K562 (cell line): ENCODE results near the gene SLC35E1. TPM values are rescaled to one million over a fixed set of nuclear protein-coding genes. Genes with fewer than 3 reads are reported as not detected.
A peak's percentile ranks its signal among the peaks of the same experiment; 100 is the strongest.

Experiments
- BCLAF1 ChIP-seq, 2 experiments: fragments of 450-650 bp in 1 of 2; IDR thresholded peaks; 2 replicates each; pipeline ENCODE4 v1.6.1; 2011 to 2017; ENCODE audit warnings: low read depth in 2 of 2, antibody characterized with exemption in 1 of 2, borderline replicate concordance in 1 of 2, low read length in 1 of 2, mild to moderate bottlenecking in 1 of 2, mixed read lengths in 1 of 2; ENCODE audit not compliant: control insufficient read depth in 1 of 2
- CBFA2T2 ChIP-seq: fragments of 450-650 bp; conservative IDR thresholded peaks from 2 replicates; pipeline ENCODE4 v1.6.1; 2017; ENCODE audit warnings: mild to moderate bottlenecking
- CREBBP ChIP-seq: IDR thresholded peaks from one replicate; pipeline ENCODE4 v1.6.1; 2012; ENCODE audit warnings: low read depth, mild to moderate bottlenecking, control low read depth, inconsistent platforms, low read length
- CTCF ChIP-seq, 3 experiments: IDR thresholded peaks in 2 of 3; conservative IDR thresholded peaks in 1 of 3; 2 replicates each; pipeline ENCODE4 v1.5.1; 2011 to 2012; ENCODE audit warnings: low read length in 3 of 3, mild to moderate bottlenecking in 3 of 3, control low read depth in 2 of 3, improper control_type of control experiment in 1 of 3, inconsistent platforms in 1 of 3, low read depth in 1 of 3, mixed read lengths in 1 of 3, moderate library complexity in 1 of 3; ENCODE audit not compliant: insufficient read depth in 2 of 3
- DLX4 ChIP-seq: fragments of 250-450 bp; sonication (Bioruptor Pico); IDR thresholded peaks from 2 replicates; pipeline ENCODE4 v1.6.1; 2021; ENCODE audit warnings: mild to moderate bottlenecking
- KDM4B ChIP-seq, 2 experiments: fragments of 450-650 bp in 1 of 2; sonication (generic) in 1 of 2; IDR thresholded peaks; 2 replicates each; pipeline ENCODE4 v1.6.1; 2016 to 2017; ENCODE audit warnings: borderline replicate concordance in 2 of 2, antibody characterized with exemption in 1 of 2, low read depth in 1 of 2, mild to moderate bottlenecking in 1 of 2
- MEIS2 ChIP-seq: fragments of 450-650 bp; IDR thresholded peaks from 2 replicates; pipeline ENCODE4 v1.6.1; 2014; ENCODE audit warnings: mild to moderate bottlenecking; ENCODE audit not compliant: partially characterized antibody
- SMARCE1 ChIP-seq: fragments of 450-650 bp; IDR thresholded peaks from 2 replicates; pipeline ENCODE4 v1.7.1; 2016; ENCODE audit warnings: mild to moderate bottlenecking
- YY1 ChIP-seq, 3 experiments: IDR thresholded peaks; 2 replicates each; pipeline ENCODE4 v1.6.1; 2011; ENCODE audit warnings: low read length in 2 of 3, mild to moderate bottlenecking in 2 of 3, moderate library complexity in 2 of 3, borderline replicate concordance in 1 of 3, control low read depth in 1 of 3, low read depth in 1 of 3; ENCODE audit not compliant: insufficient read depth in 3 of 3, insufficient replicate concordance in 2 of 3, control insufficient read depth in 1 of 3, insufficient read length in 1 of 3; ENCODE audit errors: extremely low read depth in 1 of 3
- ZC3H8 ChIP-seq: fragments of 450-650 bp; IDR thresholded peaks from 2 replicates; pipeline ENCODE4 v1.6.1; 2017
- ZNF133 ChIP-seq: fragments of 250-450 bp; sonication (Bioruptor Pico); IDR thresholded peaks from 2 replicates; pipeline ENCODE4 v1.4.0; 2020; ENCODE audit warnings: mild to moderate bottlenecking
- ZNF232 ChIP-seq: sonication (generic); formaldehyde crosslinking; IDR thresholded peaks from 2 replicates; pipeline ENCODE4 v1.8.0; 2022; ENCODE audit warnings: mild to moderate bottlenecking, missing genetic modification reagents
- ZNF3 ChIP-seq: fragments of 250-450 bp; sonication (Bioruptor Pico); IDR thresholded peaks from 2 replicates; pipeline ENCODE4 v1.5.0; 2021; ENCODE audit warnings: mild to moderate bottlenecking, moderate library complexity
- ZNF436 ChIP-seq: fragments of 250-450, 450-650 bp; sonication (Bioruptor Pico); formaldehyde crosslinking; IDR thresholded peaks from 2 replicates; pipeline ENCODE4 v1.7.0; 2020; ENCODE audit warnings: mild to moderate bottlenecking
- ZNF561 ChIP-seq: fragments of 450-650 bp; formaldehyde crosslinking; conservative IDR thresholded peaks from 2 replicates; pipeline ENCODE4 v1.4.0; 2020; ENCODE audit warnings: mild to moderate bottlenecking, moderate library complexity
- ZNF77 ChIP-seq: fragments of 250-450 bp; sonication (Bioruptor Pico); IDR thresholded peaks from 2 replicates; pipeline ENCODE4 v1.5.0; 2020
- polyA plus RNA-seq, 8 experiments: library from polyadenylated mRNA; depleted of rRNA in 4 of 8; stranded (reverse) in 5 of 8; unstranded in 3 of 8; fragments of >200 nt; fragmentation: Nextera tagmentation in 2 of 8; fragmentation: Illumina TruSeq in 1 of 8; extraction: Ambion mirVana in 2 of 8; extraction: Trizol in 1 of 8; gene quantifications; 2 replicates each; pipeline versions ENCODE4 v1.2.1 to v1.2.3, GENCODE V29; 2011 to 2014; ENCODE audit warnings: inconsistent platforms in 1 of 8, missing spikeins in 1 of 8
- total RNA-seq, 7 experiments: library from RNA; depleted of rRNA in 6 of 7; stranded (reverse); fragments of >200 nt in 6 of 7; fragmentation: Illumina TruSeq in 2 of 7; extraction: Trizol in 2 of 7; gene quantifications; 2 replicates each; pipeline versions ENCODE4 v1.2.1 to v1.2.3, GENCODE V29; 2011 to 2021; ENCODE audit warnings: low replicate concordance in 1 of 7
- TF ChIP-seq, protein P1 (sequence below): fragments of 250-450 bp; sonication (Bioruptor Pico); IDR thresholded peaks from 2 replicates; pipeline ENCODE4 v1.8.0; 2021; ENCODE audit warnings: borderline replicate concordance, mild to moderate bottlenecking, moderate library complexity; ENCODE audit not compliant: poor library complexity, severe bottlenecking
- TF ChIP-seq, protein P2 (sequence below): fragments of 450-650 bp; IDR thresholded peaks from 2 replicates; pipeline ENCODE4 v1.6.1; 2016; ENCODE audit warnings: mild to moderate bottlenecking

SLC35E1 gene
- total and polyA plus RNA-seq, 9 of the 15 experiments (the other 6 are each of a cell fraction or from before 2014, with no cell fraction given): 15.0 to 40.1 (median 25.7) TPM

DNA sequence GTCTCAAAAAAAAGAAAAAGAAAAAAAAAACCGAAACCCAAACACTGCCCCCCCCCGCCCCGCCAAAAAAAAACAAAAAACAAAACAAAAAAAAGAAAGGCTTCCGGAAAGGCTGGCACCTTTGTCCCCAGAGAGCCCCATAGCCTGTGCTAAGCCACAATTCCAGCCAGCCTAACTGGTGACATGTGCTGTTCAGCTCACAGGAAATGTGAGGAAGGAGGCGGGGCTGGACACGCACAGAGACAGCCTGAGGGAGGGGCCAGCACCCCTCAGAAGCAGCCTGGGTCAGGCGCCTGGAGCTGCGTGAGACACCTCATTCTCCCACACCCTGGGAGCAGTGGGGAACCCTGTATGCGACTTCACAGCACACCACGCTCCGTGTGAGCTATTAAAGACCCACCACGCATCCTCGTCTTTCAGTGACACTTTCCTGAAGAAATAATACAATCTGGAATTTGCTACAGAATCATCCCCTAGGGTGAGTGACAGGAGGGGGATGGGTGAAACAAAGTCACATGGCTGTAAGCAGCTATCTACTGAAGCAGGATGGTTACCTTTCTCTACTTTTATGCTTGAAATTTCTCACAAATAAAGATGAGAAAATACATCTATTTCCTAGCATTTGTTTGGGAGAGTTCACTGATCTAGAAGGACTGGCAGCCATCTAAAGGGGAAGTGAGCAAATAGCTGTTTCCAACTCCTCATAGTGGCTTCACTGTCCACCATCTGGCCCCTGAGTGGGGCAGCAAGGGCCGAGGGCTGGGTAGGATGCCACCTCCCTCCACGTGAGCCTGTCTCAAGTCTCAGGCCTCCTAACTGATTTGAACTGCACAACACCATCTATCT lies 12.3 kb upstream of the SLC35E1 start (continued):
- TF ChIP-seq DLX4 (CRISPR knock-in tag) (no peak), CREBBP (no peak), ZNF133 (CRISPR knock-in tag) (no peak), SMARCE1 (peak; percentile 40; the same call in 1 of the 2 replicates), YY1 (IDR thresholded peaks at IDR 0.05; ENCODE audit: borderline replicate concordance in 1 of 3, control insufficient read depth in 1 of 3, extremely low read depth in 1 of 3, insufficient read depth in 3 of 3, insufficient read length in 1 of 3, insufficient replicate concordance in 2 of 3, low read depth in 1 of 3, low read length in 2 of 3) (no peak), MEIS2 (peak; percentile 74), ZNF561 (CRISPR knock-in tag) (no peak), CBFA2T2 (no peak), KDM4B (IDR thresholded peaks at IDR 0.05; ENCODE audit: borderline replicate concordance in 2 of 2, low read depth in 1 of 2) (no peak), ZC3H8 (no peak), BCLAF1 (IDR thresholded peaks at IDR 0.05; ENCODE audit: borderline replicate concordance in 1 of 2, control insufficient read depth in 1 of 2, low read depth in 2 of 2, low read length in 1 of 2) (no peak), CTCF (IDR thresholded peaks at IDR 0.05 in 2 of 3, conservative IDR thresholded peaks at IDR 0.05 in 1 of 3; ENCODE audit: insufficient read depth in 2 of 3, low read depth in 1 of 3, low read length in 3 of 3) (no peak), ZNF436 (CRISPR knock-in tag) (no peak), ZNF77 (no peak), ZNF232 (CRISPR knock-in tag) (no peak), ZNF3 (CRISPR knock-in tag) (no peak)
- TF ChIP-seq, protein P1, sequence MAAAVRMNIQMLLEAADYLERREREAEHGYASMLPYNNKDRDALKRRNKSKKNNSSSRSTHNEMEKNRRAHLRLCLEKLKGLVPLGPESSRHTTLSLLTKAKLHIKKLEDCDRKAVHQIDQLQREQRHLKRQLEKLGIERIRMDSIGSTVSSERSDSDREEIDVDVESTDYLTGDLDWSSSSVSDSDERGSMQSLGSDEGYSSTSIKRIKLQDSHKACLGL (CRISPR knock-in tag): no peak
- TF ChIP-seq, protein P2, sequence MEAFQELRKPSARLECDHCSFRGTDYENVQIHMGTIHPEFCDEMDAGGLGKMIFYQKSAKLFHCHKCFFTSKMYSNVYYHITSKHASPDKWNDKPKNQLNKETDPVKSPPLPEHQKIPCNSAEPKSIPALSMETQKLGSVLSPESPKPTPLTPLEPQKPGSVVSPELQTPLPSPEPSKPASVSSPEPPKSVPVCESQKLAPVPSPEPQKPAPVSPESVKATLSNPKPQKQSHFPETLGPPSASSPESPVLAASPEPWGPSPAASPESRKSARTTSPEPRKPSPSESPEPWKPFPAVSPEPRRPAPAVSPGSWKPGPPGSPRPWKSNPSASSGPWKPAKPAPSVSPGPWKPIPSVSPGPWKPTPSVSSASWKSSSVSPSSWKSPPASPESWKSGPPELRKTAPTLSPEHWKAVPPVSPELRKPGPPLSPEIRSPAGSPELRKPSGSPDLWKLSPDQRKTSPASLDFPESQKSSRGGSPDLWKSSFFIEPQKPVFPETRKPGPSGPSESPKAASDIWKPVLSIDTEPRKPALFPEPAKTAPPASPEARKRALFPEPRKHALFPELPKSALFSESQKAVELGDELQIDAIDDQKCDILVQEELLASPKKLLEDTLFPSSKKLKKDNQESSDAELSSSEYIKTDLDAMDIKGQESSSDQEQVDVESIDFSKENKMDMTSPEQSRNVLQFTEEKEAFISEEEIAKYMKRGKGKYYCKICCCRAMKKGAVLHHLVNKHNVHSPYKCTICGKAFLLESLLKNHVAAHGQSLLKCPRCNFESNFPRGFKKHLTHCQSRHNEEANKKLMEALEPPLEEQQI: no peak
